NCI-H2196 (cell line): Measurements from ENCODE around the gene PDE4D.

Source experiments
- DNase-seq: peaks from one replicate; lab custom pipeline; 2025; ENCODE audit not compliant: unreplicated experiment; lab: John Stamatoyannopoulos, UW

The PDE4D gene

DNA sequence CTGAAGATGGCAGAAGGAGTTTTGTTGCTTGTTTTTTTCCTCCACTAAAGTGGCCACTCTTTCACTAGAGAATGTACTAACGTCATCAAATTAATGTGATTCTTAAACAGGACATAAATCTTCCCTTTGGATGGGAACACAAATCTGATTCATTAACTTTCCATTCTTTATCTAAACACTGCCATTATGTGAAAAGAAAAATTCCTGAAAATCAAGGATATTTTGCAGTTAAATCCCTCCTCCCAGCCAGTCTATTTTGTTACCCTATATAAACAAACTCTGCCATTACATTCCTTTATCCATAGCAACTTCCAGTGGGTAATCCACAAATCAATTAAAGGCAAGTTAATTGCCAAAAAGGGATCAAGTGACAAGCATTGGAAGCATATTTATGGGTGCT is 546.5 kb downstream of the PDE4D start:
- DNase-seq = no peak

DNA sequence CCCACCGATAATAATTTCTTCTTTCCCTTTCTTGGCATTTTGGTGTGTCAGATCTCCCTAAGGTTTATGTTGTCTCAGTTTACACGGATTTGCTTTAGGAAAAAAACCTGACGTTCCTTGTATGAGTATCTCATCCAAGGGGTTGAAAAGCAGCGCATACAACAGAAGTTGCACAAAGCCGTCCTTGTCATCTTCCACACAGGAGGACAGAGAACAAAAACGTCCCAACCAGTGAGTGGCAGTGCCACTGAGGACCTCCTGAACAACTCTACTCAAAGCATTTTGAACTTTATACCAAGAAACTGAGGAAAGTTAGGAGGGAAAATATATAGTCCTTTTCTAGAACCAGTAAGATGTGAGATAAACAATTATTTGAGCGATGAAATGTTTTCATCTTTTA is 547.0 kb downstream of the PDE4D start:
- DNase-seq = no peak

DNA sequence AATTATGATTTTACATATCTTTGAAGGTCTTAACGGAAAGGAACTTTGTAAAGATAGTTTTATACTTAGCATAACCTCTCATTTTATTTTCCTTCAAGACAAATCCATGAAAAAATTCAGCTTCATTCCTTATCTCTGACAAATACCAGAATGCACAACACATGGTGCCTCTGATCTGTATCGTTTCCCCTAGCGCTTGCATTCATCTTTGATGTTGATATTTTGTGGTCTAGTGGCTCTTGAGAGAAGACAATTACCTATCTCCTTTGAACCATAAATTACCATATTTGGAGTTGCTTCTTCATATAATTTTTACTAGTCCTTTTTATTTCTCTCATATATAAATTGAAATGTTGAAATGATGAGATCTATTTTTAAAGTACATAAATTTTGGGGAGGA is 551.3 kb downstream of the PDE4D start:
- no peak for DNase-seq

DNA sequence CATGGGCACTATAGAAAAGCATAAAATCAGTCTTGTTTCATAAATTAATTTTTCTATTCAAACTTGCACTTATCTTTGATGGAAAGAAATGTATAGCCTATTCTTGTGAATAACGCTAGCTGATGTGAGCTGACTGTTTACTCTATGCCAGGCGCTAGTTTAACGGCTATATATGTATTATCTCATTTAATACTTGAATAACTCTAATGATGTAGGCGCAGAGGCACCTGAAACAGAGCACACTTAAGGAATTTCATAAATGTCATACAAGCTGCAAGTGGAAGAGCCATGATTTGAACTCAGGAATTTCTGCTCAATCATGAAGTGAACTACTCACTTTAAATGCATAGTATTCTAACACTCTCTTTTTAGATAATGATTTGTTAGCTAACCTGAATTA is 551.8 kb downstream of the PDE4D start:
- DNase-seq = no peak

DNA sequence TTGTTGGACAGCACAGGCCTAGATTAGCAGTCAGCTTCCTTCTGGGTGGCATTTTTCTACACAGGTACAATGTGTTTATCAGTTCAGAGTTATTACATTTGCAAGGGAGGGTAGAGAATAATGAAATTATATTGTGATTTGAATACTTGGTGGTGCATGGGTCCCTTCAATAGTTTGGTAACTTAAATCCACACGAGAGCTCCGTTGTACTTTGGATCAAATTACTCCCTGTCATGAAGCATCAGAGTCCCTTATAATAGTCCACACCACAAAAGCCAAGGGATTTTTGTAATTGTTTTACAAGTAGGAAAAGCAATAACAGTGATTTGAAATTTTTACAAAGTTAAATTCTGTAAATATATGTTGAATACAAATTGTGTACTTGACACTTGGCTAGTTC is 552.4 kb downstream of the PDE4D start:
- no peak for DNase-seq

DNA sequence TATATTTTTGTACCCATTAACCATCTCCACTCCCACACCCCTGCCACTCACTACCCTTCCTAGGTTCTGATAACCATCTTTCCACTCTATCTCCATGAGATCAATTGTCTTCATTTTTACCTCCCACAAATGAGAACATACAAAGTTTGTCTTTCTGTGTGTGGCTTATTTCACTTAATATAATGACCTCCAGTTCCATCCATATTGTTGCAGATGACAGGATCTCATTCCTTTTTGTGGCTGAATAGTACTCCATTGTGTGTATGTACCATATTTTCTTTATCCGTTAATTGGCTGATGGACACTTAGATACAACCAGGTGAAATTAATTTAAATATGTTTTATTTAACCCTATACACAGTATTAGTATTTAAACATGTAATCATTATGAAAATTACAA is 552.9 kb downstream of the PDE4D start:
- no peak for DNase-seq

DNA sequence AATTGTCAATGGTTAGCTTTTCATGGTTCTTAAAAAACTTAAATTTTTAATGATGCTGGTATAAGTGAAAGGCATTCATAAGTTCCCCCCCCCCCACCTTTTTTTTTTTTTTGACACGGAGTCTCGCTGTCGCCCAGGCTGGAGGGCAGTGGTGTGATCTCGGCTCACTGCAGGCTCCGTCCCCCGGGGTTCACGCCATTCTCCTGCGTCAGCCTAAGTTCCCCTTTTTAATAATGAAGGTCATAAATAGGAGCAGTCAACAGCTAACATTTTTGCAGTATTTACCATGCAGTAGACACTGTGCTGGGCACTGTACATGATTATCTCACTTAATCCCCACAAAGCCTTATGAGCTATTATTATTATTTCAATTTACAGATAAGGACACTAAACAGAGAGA is 556.3 kb downstream of the PDE4D start:
- no peak for DNase-seq

DNA sequence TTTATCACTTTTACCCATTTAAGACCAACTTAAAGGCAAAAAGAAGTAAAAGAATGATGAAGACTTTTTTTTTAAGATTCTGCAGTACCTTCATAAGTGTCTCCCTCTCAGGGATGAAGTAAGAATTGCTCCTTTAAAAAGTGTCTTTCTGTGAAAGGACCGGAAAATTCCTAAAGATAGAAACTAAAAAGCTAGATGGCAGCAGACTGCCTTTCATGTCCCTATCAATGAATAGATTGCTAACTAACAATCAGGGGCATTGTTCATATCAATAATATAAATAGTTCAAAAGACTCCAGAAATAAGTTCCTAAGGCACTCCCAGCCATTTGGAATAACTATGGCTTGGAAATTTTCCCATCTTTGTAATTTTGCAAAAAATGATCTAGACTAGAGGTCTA is 558.0 kb downstream of the PDE4D start:
- DNase-seq = no peak

DNA sequence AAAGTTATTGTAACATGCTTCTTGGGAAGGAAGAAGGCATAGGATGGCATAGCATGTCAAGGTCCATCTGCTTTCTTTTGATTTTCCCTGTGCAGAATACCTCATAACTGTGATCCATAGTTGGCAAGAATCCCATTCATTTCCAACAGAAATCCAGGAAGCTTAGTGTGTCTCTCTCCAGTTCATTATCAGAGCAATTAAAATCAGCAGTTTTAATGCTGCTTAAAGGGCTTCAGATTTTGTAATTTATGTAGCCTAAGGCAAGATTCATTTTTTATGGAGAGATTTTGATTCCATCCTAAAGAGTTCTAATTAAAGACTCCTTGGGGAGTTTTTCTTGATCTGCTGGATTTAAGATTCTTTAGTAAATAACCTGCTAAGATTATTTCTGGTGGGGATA is 560.1 kb downstream of the PDE4D start:
- no peak for DNase-seq

DNA sequence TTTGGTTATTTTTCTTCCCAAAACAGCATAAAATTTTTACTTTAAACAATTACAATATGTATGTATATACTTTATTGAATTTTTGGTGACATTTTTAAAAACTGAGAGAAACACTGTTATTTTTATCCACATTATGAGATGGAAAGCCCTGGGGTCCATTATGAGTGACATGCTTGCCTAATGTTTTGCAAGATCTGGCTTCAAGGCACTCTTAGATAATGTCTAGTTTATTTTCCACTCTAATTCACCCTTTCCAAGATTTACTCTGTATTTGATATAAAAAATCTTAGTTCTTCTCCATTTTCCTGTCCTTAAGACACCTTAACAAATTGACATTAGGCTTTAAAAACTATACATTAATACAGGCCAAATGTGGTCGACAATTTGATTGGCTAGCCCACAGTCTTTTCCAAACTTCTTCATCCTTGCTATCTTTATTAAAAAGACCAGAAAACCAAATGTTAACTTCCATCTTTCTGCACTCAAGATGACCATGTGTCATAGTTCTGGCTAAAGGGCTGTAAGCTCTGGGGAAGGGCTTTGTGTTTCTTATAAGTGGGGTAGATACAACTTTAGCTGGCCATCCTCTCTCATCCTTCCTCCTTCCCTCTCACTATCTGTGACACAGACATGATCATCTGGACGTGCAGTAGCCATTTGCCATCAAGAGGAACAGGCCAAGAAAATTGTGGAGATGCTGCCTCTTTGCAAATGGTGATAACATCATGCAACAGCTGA is 561.1 kb downstream of the PDE4D start:
- DNase-seq = no peak

DNA sequence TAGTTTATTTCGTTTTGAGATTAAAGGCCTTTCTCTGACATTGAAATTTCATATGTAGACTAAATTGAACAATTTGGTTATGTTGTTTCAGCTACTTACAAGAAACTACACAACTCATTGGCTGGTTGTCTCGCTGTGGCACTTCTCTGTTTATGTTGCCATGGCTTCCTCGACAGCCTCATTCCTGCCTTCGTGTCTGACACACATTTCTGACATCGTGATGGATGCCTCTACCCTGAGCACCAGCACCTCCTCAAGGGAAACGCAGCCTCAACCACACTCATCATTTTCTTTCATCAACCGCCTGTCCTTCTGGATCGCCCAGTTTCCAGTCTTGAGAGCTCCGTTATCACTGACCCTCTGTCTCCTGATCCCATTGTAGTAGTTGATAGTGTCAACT is 562.8 kb downstream of the PDE4D start:
- no peak for DNase-seq

DNA sequence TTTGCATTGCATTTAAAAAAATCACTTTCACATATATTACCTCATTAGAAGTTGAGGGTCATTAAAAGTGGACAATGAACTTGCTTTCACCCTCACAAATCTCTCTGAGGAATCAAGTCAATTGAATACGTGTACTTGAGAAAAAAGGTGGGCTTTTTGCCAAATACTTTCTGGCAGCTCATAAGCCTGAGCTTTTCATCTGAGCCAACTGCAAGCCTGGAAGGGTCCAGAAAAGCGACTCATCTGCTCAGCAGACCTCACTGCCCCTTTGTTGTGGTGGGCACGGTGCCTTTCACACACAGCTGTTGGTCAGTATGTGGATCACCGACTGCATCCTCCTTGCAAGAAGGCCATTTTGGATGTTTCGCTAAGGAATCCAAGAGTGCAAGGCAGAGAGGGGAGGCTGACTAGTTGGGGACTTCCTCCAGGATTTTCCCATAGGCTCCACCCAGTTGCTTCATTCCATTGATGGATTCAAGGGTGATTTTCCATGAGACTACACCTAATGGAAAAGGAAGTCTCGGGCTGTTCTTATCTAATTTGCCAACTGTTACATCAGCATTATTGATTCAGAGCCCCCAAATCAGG is 564.7 kb downstream of the PDE4D start:
- DNase-seq = peak; percentile 37

DNA sequence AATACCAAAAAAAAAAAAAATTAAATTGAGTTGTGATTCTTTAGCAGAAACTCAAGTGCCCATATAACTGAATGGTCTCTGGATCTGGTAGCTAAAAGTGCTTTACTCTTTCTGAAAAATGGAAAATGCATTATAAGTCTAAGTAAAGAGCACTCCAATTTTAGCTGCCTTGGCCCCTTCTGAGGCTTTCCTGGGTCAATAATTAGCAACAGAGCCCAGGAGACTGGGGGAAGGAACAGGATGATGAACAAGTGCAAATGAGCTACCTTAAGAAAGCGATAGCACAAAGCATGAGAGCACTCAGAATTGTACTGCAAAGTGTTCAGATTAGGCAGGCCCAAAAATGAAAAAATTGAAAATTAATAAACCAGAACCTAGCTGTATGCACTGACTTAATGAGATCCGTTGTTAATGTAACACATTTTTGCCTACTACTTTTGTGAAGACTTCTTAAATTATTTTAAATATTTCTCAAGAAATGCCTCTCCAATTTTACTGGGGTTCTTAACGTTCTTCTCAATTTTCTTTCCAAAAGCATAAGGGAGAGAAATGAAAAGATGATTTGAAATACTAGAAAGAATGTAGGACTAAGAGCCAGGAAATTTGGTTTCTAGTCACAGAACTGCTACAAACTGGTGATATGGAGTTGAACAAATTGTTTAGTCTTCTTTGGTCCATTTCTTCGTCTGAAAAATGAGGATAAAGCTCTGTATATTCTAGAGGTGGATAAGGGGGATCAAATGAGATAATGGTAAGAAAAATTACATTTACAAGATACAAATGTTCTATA is 566.1 kb downstream of the PDE4D start:
- DNase-seq = no peak

DNA sequence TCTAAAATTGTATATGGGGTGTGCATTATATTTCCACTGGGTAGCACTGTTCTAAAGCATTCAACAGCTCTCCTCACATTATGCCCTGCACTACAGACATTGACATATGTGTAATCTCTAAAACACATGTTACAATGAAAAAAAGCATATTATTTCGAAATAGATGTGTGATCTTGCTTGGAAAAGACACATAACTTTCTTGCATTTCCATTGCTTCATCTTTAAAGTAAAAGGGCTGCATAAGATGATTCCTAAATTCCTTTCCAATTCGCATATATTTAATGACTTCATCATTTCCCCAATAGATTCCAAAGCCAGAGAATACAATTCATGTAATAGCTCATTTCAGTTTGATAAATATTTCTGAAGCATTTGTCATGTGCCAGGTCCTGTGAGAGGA is 566.9 kb downstream of the PDE4D start:
- no peak for DNase-seq

DNA sequence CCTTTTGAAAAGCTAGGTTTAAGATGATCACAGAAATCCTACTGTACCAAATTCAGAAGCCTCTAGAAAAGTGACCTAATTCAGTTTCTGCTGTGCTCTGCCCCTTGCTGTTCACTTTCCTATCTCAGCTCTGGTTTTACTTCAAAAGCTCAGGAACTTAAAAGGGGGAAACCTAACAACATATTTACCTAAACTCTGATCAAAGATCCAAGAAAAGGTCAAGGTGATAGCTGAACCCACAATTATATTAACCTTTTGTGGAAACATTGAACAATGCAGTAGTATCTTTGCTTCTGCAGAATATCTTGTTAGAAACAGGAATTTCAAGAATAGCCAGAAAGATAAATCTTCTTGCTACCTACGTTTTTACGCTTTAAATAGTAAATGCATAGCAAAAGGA is 568.5 kb downstream of the PDE4D start:
- no peak for DNase-seq

DNA sequence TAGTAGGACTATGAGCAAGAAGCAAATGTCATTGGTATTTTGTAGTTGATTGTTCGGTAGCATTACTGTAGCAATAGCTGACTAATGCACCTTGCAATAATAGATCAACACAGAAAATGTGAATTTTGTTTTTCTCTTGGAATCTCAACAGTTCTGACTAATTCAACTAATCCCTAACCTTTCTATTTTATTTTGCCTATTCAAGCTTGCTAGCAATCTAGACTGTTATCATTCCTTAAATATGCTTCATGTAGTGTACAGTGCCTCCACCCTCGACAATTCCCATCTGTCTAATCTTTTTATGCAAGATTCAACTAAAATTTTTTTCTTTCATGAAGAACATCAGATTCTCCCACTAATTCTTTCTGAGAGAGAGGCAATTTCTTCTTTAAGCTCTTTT is 570.6 kb downstream of the PDE4D start:
- no peak for DNase-seq

DNA sequence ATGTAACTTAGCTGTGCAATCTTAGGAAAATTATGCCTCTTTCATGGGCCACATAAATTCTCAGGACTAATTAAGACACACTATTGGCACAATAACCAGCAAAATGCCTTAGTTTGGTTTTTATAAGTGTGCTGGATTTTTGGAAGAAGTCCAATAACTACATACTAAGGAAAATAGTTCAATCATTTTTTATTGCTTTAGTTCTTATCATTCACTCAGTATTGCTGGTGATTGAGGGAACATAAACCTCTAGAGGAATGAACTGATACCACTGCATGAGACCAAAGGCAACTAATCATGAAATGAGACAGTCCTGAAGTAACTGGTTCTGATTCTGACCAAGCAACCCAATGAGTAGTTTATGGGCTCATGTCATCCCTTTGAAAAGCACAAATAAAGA is 571.5 kb downstream of the PDE4D start:
- no peak for DNase-seq

DNA sequence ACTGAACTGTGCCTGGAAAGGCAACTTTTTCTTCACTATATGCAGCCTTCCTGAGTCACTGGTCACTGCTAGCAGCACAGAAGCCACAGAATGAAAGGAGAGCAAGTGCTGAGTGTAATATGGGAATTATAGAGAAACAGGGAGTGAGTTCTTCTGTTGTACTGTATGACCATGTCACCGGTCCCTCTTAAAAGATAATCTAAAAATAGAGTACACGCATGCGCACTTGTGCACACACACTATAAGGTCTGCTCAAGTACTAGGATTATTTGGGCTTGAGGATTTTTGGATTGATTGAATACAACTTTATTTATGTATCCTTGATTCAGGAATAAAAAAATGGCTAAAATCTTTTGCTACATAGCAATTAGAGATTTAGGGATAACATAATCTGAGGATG is 571.9 kb downstream of the PDE4D start:
- no peak for DNase-seq

DNA sequence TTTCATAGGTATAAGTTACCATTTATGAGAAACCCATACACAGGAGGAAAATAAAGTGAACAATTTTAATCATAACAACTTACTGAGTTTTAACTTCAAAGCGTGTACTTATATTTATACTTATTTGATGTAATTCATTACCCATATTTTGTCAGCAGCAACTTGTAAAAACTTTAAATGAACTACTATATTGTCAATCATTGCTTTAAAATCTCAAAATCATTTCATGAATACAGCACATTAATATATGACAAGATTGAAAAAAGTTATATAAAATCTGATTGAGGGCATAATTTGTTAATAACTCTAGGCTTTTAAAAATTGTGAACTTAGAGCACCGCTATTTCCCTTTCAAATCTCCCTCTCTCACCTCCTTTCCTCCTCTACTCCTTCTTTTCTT is 573.1 kb downstream of the PDE4D start:
- no peak for DNase-seq

DNA sequence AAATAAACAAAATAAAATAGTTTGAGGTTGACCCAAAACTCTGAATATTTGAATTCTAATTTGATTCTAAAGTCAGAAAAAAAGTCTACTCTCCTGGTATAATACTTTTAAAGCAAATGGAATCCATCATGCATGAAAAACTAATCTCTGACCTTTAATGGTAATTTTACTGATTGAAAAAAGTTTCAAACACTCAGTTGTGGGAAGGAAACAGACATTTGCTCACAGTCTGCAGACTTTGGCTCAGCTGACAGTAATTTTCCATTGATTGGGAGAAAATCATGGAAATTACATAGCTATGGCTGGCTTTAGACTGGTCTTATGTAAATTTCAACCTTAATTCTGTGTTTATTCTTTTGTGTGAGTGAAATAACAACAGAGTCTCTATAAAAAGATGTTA is 574.3 kb downstream of the PDE4D start:
- DNase-seq = no peak

DNA sequence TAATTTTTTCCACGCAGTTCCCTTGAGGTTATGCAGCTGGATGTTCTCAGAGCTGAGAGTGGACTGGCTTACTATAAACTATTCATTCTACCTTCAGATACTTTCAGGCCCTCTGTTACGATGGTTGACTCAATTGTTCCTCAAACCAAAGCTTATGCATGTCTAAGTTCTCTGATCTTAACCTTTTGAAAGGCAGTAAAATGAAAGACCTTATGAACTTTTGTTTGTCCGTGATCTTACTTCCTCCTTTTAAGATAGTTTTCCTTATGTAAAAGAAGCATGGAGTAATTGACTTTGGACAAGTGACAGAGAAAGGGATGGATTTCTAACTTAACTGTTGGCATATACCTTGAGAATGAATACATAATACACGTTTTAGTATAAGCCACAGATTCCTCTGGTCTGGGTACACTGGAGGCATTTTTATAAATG is 575.7 kb downstream of the PDE4D start:
- no peak for DNase-seq

DNA sequence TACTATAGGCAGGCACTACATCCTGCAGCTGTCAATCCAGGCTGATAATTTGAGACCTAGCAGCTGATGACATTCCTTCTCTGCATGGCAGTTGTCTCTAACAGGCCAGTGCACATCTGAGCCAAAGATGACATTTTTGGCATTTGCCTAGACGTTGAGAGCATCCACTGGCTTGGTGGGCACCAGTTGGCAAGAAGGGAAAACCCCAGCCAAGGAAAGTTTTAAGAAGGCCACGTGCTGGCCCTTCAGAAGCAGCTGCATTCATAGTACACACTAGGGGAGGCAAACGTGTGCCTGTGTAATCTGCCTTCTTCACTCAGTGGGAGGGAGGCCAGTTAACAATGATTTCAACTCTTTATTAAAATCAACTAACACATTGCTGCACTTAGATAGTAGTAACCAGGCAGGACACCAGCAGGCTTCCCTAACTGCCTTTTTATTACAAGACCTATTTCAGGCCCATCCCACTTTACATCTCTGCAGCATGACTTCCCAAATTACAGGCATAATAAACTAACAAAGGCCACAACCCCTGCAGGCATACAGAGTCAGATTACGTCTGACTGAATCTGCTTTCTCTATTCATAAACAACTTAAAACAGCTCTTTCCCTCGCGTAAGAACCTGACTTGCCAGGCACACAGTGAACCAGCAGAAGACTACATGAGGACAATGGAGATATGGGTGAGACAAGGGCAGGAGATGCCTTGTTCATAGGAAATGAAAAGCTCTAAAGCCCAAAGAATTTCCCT is 576.3 kb downstream of the PDE4D start:
- DNase-seq = peak; percentile 24
